HL-60 (cell line): ENCODE results near the gene TOMM34.

Source experiments
- DNase-seq, 2 experiments: peaks; one replicate each; pipeline ENCODE4 v3.0.0-alpha.2; 2010 to 2020; ENCODE audit warnings: low read depth in 1 of 2, low spot score in 1 of 2
- H3K27ac ChIP-seq: fragments of 250-450 bp; sonication (Bioruptor Pico); replicated peaks from 2 replicates; pipeline ENCODE4 v1.5.1; 2020; ENCODE audit warnings: mild to moderate bottlenecking, moderate library complexity
- H3K27me3 ChIP-seq: fragments of 250-450 bp; sonication (Bioruptor Pico); 2 replicates; pipeline ENCODE4 v1.5.1; 2021; ENCODE audit warnings: mild to moderate bottlenecking, moderate library complexity; ENCODE audit not compliant: insufficient read depth, poor library complexity, severe bottlenecking
- H3K4me3 ChIP-seq: replicated peaks from 2 replicates; pipeline ENCODE4 v1.5.1; 2011; ENCODE audit warnings: mild to moderate bottlenecking, control low read depth, low read length; ENCODE audit not compliant: insufficient read depth
- GABPA ChIP-seq: IDR thresholded peaks from 2 replicates; pipeline ENCODE4 v1.6.1; 2012; ENCODE audit warnings: low read depth
- POLR2AphosphoS5 ChIP-seq: IDR thresholded peaks from 2 replicates; pipeline ENCODE4 v1.6.1; 2012; ENCODE audit warnings: low read depth
- SPI1 ChIP-seq: IDR thresholded peaks from 2 replicates; pipeline ENCODE4 v1.6.1; 2012; ENCODE audit warnings: low read depth, mild to moderate bottlenecking, borderline replicate concordance
- TF ChIP-seq, protein P1 (sequence below): IDR thresholded peaks from one replicate; pipeline ENCODE4 v1.5.1; 2011; ENCODE audit warnings: low read length, control low read depth, inconsistent platforms; ENCODE audit not compliant: insufficient read depth
- TF ChIP-seq, protein P2 (sequence below): IDR thresholded peaks from 2 replicates; pipeline ENCODE4 v1.6.1; 2012; ENCODE audit warnings: low read depth; ENCODE audit not compliant: insufficient replicate concordance

Gene TOMM34

DNA sequence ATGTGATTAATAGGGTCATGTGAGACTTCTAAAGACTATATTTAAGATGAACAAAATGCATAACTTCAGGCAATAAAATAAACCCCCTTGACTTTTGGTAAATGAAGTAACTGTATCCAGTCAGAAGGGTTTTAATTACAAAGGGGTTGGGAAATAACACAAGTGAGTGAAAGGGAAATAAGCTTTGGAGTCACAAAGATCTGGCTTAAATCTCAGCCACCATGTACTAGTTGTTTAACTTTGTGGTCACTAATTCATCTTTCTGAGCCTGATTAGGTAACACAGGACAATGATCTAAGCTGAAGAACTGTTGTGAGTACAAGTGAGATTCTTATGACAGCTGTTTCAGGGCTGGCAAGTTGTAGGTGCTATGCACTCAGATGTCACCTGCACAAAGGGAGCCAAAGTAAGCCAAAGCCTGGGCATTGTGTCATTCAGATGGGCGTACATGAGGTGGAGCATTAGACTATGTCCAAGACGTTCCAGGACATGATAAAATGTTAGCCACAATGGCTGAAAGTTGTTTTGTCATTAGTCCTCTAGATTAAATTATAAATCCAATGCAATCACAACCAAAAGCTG is 13.8 kb downstream of the TOMM34 start:
- no peak for DNase-seq
- Histone ChIP-seq H3K27ac (no peak overlapping the region), H3K4me3 (no peak overlapping the region), H3K27me3 (no peaks in the 10 kb centered on the region)
- no peak for TF ChIP-seq SPI1
- TF ChIP-seq, protein P1, sequence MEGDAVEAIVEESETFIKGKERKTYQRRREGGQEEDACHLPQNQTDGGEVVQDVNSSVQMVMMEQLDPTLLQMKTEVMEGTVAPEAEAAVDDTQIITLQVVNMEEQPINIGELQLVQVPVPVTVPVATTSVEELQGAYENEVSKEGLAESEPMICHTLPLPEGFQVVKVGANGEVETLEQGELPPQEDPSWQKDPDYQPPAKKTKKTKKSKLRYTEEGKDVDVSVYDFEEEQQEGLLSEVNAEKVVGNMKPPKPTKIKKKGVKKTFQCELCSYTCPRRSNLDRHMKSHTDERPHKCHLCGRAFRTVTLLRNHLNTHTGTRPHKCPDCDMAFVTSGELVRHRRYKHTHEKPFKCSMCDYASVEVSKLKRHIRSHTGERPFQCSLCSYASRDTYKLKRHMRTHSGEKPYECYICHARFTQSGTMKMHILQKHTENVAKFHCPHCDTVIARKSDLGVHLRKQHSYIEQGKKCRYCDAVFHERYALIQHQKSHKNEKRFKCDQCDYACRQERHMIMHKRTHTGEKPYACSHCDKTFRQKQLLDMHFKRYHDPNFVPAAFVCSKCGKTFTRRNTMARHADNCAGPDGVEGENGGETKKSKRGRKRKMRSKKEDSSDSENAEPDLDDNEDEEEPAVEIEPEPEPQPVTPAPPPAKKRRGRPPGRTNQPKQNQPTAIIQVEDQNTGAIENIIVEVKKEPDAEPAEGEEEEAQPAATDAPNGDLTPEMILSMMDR = no peak
- no peak for TF ChIP-seq POLR2AphosphoS5
- TF ChIP-seq, protein P2, sequence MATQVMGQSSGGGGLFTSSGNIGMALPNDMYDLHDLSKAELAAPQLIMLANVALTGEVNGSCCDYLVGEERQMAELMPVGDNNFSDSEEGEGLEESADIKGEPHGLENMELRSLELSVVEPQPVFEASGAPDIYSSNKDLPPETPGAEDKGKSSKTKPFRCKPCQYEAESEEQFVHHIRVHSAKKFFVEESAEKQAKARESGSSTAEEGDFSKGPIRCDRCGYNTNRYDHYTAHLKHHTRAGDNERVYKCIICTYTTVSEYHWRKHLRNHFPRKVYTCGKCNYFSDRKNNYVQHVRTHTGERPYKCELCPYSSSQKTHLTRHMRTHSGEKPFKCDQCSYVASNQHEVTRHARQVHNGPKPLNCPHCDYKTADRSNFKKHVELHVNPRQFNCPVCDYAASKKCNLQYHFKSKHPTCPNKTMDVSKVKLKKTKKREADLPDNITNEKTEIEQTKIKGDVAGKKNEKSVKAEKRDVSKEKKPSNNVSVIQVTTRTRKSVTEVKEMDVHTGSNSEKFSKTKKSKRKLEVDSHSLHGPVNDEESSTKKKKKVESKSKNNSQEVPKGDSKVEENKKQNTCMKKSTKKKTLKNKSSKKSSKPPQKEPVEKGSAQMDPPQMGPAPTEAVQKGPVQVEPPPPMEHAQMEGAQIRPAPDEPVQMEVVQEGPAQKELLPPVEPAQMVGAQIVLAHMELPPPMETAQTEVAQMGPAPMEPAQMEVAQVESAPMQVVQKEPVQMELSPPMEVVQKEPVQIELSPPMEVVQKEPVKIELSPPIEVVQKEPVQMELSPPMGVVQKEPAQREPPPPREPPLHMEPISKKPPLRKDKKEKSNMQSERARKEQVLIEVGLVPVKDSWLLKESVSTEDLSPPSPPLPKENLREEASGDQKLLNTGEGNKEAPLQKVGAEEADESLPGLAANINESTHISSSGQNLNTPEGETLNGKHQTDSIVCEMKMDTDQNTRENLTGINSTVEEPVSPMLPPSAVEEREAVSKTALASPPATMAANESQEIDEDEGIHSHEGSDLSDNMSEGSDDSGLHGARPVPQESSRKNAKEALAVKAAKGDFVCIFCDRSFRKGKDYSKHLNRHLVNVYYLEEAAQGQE = no peak
- no peak for TF ChIP-seq GABPA

DNA sequence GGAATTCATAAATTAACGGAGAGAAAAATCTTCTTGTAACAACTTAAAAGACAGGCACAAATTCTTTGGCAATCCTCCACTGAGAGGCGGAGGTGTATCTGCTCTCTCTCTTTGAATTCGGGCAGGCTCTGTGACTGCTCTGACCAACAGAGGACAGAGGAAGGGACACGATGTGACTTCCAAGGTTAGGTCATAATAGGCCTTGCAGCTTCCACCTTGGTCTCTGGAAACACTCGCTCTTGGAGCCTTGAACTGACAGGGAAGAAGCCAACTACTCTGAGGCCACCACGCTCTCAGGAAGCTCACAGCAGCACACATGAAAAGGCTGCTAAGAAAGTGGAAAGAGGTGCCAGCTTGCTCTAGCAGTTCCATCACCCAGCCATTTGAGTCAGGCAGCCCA is 14.9 kb downstream of the TOMM34 start:
- Histone ChIP-seq H3K27ac (no peak overlapping the region), H3K27me3 (no peaks in the 10 kb centered on the region), H3K4me3 (no peak overlapping the region)
- no peak for TF ChIP-seq POLR2AphosphoS5
- TF ChIP-seq, protein P2 = no peak
- no peak for TF ChIP-seq GABPA
- no peak for TF ChIP-seq SPI1
- TF ChIP-seq, protein P1 = no peak
- DNase-seq = no peak

DNA sequence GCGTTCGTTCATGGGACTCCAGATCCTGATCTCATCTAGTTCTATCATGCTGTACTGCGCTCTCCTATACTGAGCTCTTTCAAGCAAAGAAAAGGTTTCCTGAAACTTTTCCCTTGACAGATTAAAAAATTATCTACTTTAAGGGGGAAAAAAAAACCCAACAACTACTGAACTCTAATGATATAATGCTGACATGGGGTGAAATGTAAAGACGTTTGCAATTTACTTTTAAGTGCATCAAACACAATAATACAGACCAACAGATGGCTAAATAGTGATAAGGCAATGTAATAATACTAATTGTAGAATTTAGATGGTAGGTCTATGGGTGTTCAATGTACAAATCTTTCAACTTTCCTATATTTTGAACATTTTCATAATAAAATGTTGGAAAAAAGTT is 16.4 kb downstream of the TOMM34 start:
- no peak for DNase-seq
- no peak overlapping the region for H3K27ac ChIP-seq
- TF ChIP-seq, protein P2 = no peak
- no peak for TF ChIP-seq SPI1
- no peak for TF ChIP-seq POLR2AphosphoS5
- TF ChIP-seq GABPA = no peak
- TF ChIP-seq, protein P1 = no peak
- no peak overlapping the region for H3K4me3 ChIP-seq
- no peaks in the 10 kb centered on the region for H3K27me3 ChIP-seq
